Measurements from ENCODE around the gene PHKG2.

DNA sequence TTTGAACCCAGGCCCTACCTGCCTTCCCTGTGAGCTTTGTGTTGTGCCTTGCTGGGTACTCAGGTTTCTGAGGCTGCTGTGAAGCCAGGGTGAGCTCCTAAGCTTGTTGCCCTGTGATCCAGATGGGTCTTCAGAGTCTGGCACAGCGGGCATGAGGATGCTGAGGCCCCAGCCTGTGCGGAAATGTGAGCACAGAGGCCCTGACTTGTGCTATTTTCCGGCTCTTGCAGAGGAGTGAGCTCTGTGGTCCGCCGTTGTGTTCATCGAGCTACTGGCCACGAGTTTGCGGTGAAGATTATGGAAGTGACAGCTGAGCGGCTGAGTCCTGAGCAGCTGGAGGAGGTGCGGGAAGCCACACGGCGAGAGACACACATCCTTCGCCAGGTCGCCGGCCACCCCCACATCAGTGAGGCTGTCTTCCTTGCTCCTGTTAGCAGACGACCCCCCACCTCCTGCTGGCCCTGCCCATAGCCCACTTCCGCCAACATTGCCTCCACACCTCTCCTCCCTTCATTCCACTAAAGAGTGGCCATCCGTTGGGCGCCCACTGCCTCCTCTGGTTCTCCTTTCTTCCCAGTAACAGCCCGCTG lies 2.7 kb downstream of the PHKG2 start:
- TF ChIP-seq CTCF (IDR thresholded peaks at IDR 0.05) (no peak), POLR2A (IDR thresholded peaks at IDR 0.05) (no peak)
